B cell (primary cell): Measurements from ENCODE around the gene STK11. TPM values are rescaled to one million over a fixed set of nuclear protein-coding genes. Genes with fewer than 3 reads are reported as not detected.

ENCODE experiments used
- ATAC-seq: fragments of 200-7000 bp; cut with Tn5 transposase; one replicate; pipeline ENCODE4 v1.10.0; 2021; ENCODE audit warnings: low read depth, mild to moderate bottlenecking, moderate number of reproducible peaks, moderate library complexity
- CTCF ChIA-PET: fragments of 350-600 bp; sonication (Branson Sonifier 250); formaldehyde crosslinking; loops from one replicate; lab custom pipeline; 2021; ENCODE audit warnings: antibody characterized with exemption, inconsistent platforms; lab: Charles Lee
- POLR2A ChIA-PET: fragments of 350-600 bp; sonication (Branson Sonifier 250); formaldehyde crosslinking; loops from one replicate; lab custom pipeline; 2021; ENCODE audit warnings: antibody characterized with exemption; lab: Charles Lee
- DNase-seq: peaks from one replicate; pipeline ENCODE4 v3.0.0; 2013
- H2AFZ ChIP-seq: 2 replicates; pipeline ENCODE4 v1.6.1; 2012; ENCODE audit warnings: mild to moderate bottlenecking, low read depth, low read length; ENCODE audit not compliant: insufficient read depth, poor library complexity, severe bottlenecking
- H3K27ac ChIP-seq, 2 donors: 1 replicate in 1 of 2; 2 replicates in 1 of 2; pipeline ENCODE4 v1.5.1; 2012 to 2013; ENCODE audit warnings: low read length in 2 of 2, mild to moderate bottlenecking in 2 of 2, moderate library complexity in 1 of 2
- H3K27me3 ChIP-seq, 4 experiments: fragments of 200-600 bp in 1 of 4; sonication (generic) in 1 of 4; replicated peaks in 1 of 4; 1 replicate in 2 of 4; 2 replicates in 2 of 4; pipeline versions ENCODE4 v1.6.1 to v1.7.0; 2013 to 2016; ENCODE audit warnings: low read length in 3 of 4, mild to moderate bottlenecking in 2 of 4, mixed read lengths in 1 of 4, moderate library complexity in 1 of 4; ENCODE audit not compliant: insufficient read depth in 4 of 4, control insufficient read depth in 3 of 4; ENCODE audit errors: control extremely low read depth in 1 of 4
- H3K36me3 ChIP-seq, 2 experiments: replicated peaks in 1 of 2; 1 replicate in 1 of 2; 2 replicates in 1 of 2; pipeline versions ENCODE4 v1.6.1 to v1.7.1; 2013; ENCODE audit warnings: low read length in 1 of 2; ENCODE audit not compliant: insufficient read depth in 2 of 2, control insufficient read depth in 1 of 2; ENCODE audit errors: control extremely low read depth in 1 of 2, extremely low read depth in 1 of 2
- H3K4me1 ChIP-seq, 2 donors: fragments of 200-600 bp in 1 of 2; sonication (generic) in 1 of 2; 1 replicate in 1 of 2; 2 replicates in 1 of 2; pipeline versions ENCODE4 v1.5.1 to v1.6.1; 2013 to 2017; ENCODE audit warnings: low read length in 2 of 2; ENCODE audit not compliant: control insufficient read depth in 2 of 2, insufficient read depth in 2 of 2
- H3K4me2 ChIP-seq: replicated peaks from 2 replicates; pipeline ENCODE3; 2012; ENCODE audit warnings: mild to moderate bottlenecking, low read depth, low read length; ENCODE audit not compliant: poor library complexity, severe bottlenecking
- H3K4me3 ChIP-seq, 5 experiments: fragments of 200-600 bp in 1 of 5; sonication (generic) in 1 of 5; 1 replicate in 3 of 5; 2 replicates in 2 of 5; pipeline versions ENCODE4 v1.5.1 to v1.7.0; 2011 to 2016; ENCODE audit warnings: low read length in 4 of 5, mild to moderate bottlenecking in 4 of 5, low read depth in 2 of 5, control low read depth in 1 of 5, moderate library complexity in 1 of 5; ENCODE audit not compliant: insufficient read depth in 1 of 5; ENCODE audit errors: control extremely low read depth in 1 of 5, extremely low read depth in 1 of 5
- H3K79me2 ChIP-seq: fragments of 200-600 bp; sonication (generic); one replicate; pipeline ENCODE4 v1.6.0; 2016; ENCODE audit warnings: low read length; ENCODE audit not compliant: control insufficient read depth, insufficient read depth
- H3K9ac ChIP-seq: fragments of 200-600 bp; sonication (generic); 2 replicates; pipeline ENCODE4 v1.6.1; 2017; ENCODE audit warnings: mild to moderate bottlenecking, low read length, moderate library complexity
- H3K9me3 ChIP-seq, 3 donors: one replicate each; pipeline versions ENCODE4 v1.6.1 to v1.7.1; 2013; ENCODE audit warnings: low read length in 2 of 3; ENCODE audit not compliant: control insufficient read depth in 2 of 3, insufficient read depth in 1 of 3; ENCODE audit errors: control extremely low read depth in 1 of 3
- H4K20me1 ChIP-seq: 2 replicates; pipeline ENCODE4 v1.6.0; 2012; ENCODE audit warnings: mild to moderate bottlenecking, low read length; ENCODE audit not compliant: insufficient read depth, control insufficient read depth, poor library complexity, severe bottlenecking
- H3K27ac Mint-ChIP-seq: one replicate; pipeline ENCODE4 v1.8.0; 2021; ENCODE audit warnings: mixed read lengths
- H3K27me3 Mint-ChIP-seq: one replicate; pipeline ENCODE4 v1.8.0; 2021; ENCODE audit warnings: mixed read lengths
- H3K4me1 Mint-ChIP-seq: one replicate; pipeline ENCODE4 v1.8.0; 2021; ENCODE audit warnings: mixed read lengths
- H3K4me3 Mint-ChIP-seq: one replicate; pipeline ENCODE4 v1.8.0; 2021; ENCODE audit warnings: mixed read lengths
- H3K9me3 Mint-ChIP-seq: one replicate; pipeline ENCODE4 v1.8.0; 2022; ENCODE audit warnings: mixed read lengths; ENCODE audit not compliant: insufficient read depth
- EZH2 ChIP-seq: IDR thresholded peaks from 2 replicates; pipeline ENCODE4 v1.6.1; 2012; ENCODE audit warnings: borderline replicate concordance, low read depth, mild to moderate bottlenecking, moderate library complexity, low read length; ENCODE audit not compliant: insufficient read depth, poor library complexity, severe bottlenecking
- WGBS: methylation state at CpG from one replicate; pipeline ENCODE4 v1.1.5; 2013; ENCODE audit warnings: missing lambda C conversion rate; ENCODE audit not compliant: insufficient coverage; 5-methylcytosine and 5-hydroxymethylcytosine counted together
- intact Hi-C: fragments of 100-400 bp; cut with micrococcal nuclease; formaldehyde crosslinking; loops from one replicate; pipeline ENCODE4 v1.10.0; 2022
- polyA plus RNA-seq: library from polyadenylated mRNA; depleted of rRNA; stranded (reverse); fragments of >200 nt; gene quantifications from 2 replicates; pipeline ENCODE4 v1.2.3, GENCODE V29; 2012
- total RNA-seq, 2 donors: library from RNA; stranded (reverse); fragments of 120-200 nt in 1 of 2; gene quantifications; 1 replicate in 1 of 2; 2 replicates in 1 of 2; pipeline versions ENCODE4 v1.2.3 to v1.2.4, GENCODE V29; 2013 to 2022
- TF ChIP-seq, protein P1 (sequence below): fragments of 200-600 bp; IDR thresholded peaks from one replicate; pipeline ENCODE4 v1.8.0; 2022; ENCODE audit warnings: antibody characterized with exemption, mild to moderate bottlenecking

STK11 gene
- total and polyA plus RNA-seq, 2 donors (not counting 1 experiment from before 2014, with no cell fraction given): 87.9 to 89.9 TPM

DNA sequence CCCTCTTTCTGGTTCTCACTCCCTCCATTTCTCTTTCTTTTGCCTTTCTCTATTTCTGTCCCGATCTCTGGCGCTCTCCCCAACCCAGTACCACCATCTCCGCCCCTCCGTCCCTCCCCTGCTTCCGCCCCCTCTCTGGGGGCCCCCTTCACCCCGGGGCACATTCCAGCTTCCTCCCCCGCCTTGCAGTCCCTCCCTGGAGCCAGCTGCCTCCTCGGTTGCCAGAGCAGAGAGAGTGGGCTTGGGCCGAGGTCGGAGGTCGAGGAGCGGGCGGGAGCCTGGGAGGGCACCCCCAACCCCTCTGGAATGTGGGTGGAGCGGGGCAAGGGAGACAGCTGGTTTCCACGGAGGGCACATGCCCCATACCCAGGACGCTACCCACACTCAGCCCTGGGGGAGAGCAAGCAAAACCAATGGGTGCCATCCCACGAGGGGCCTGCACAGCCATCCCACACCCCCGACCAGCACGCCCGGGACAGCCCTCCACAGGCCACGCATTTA is 57.1 kb downstream of the STK11 start:
- Histone ChIP-seq H4K20me1 (peaks cover 16% of the 10 kb centered on the region), H3K4me1 (peaks cover 74 to 91% of the 10 kb centered on the region in 2 donors), H3K4me2 (peak overlapping the region; percentile 99), H3K27ac (peak overlapping the region; percentile 96 to 99), H3K9me3 (no peaks in the 10 kb centered on the region), H2AFZ (no peak overlapping the region), H3K4me3 (peak overlapping the region in 4 of 5 experiments; percentile 81 to 95 (median 84)), H3K79me2 (peaks cover 29% of the 10 kb centered on the region), H3K27me3 (no peaks in the 10 kb centered on the region), H3K9ac (peak overlapping the region; percentile 98), H3K36me3 (peaks cover 0 to 5% of the 10 kb centered on the region in 2 experiments)
- ChIA-PET POLR2A (interaction anchor here (0.6 to 11.0 kb wide), 6 partner anchors 6 to 916 kb away, joined by 5 to 402 read pairs (median 22); partner anchors contain the start of genes ATP5F1D and MIDN), CTCF (interaction anchor here (7.6 to 10.0 kb wide), 2 partner anchors 9 to 19 kb away, joined by 113 to 658 read pairs; partner anchors contain the start of gene ATP5F1D)
- H3K27me3 Mint-ChIP-seq: no peaks in the 10 kb centered on the region
- DNase-seq: no peak
- H3K27ac Mint-ChIP-seq: peak overlapping the region; percentile 100
- H3K4me1 Mint-ChIP-seq: peaks cover 80% of the 10 kb centered on the region
- WGBS: 25% methylated on average over 12 of the region's 21 CpGs
- intact Hi-C loops: loop anchor here (5.0 kb wide), 1 partner anchor 355 kb away; no protein-coding TSS in a partner anchor
- no peak for ATAC-seq
- no peak for TF ChIP-seq EZH2
- TF ChIP-seq, protein P1, sequence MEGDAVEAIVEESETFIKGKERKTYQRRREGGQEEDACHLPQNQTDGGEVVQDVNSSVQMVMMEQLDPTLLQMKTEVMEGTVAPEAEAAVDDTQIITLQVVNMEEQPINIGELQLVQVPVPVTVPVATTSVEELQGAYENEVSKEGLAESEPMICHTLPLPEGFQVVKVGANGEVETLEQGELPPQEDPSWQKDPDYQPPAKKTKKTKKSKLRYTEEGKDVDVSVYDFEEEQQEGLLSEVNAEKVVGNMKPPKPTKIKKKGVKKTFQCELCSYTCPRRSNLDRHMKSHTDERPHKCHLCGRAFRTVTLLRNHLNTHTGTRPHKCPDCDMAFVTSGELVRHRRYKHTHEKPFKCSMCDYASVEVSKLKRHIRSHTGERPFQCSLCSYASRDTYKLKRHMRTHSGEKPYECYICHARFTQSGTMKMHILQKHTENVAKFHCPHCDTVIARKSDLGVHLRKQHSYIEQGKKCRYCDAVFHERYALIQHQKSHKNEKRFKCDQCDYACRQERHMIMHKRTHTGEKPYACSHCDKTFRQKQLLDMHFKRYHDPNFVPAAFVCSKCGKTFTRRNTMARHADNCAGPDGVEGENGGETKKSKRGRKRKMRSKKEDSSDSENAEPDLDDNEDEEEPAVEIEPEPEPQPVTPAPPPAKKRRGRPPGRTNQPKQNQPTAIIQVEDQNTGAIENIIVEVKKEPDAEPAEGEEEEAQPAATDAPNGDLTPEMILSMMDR: no peak
- H3K4me3 Mint-ChIP-seq: peak overlapping the region; percentile 97
- no peaks in the 10 kb centered on the region for H3K9me3 Mint-ChIP-seq

DNA sequence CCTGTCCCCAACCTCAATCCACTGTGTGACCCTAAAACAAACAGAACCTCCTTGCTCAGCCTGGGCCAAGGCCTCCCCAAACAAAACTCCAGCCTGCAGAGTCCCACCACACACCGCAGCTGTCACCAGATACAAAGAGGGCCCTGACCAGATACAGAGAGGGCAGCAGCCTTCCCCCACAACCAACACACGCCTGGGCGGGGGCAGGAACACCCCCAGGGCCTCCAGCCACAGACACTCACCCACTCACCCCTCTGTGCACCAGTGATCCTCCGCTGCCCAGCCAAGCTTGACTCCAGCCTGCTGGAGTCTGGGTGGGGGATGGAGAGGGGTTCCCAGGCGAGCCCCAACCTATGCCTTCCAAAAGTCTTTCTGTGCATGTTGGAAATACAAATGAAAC is 57.6 kb downstream of the STK11 start:
- Histone ChIP-seq H4K20me1 (peaks cover 16% of the 10 kb centered on the region), H3K36me3 (peaks cover 0 to 2% of the 10 kb centered on the region in 2 experiments), H3K27ac (peak overlapping the region; percentile 96 to 99), H2AFZ (no peak overlapping the region), H3K79me2 (peaks cover 29% of the 10 kb centered on the region), H3K4me2 (peak overlapping the region; percentile 99), H3K27me3 (no peaks in the 10 kb centered on the region), H3K9me3 (no peaks in the 10 kb centered on the region), H3K9ac (peak overlapping the region; percentile 98), H3K4me3 (peak overlapping the region in 4 of 5 experiments; percentile 81 to 95 (median 84)), H3K4me1 (peaks cover 74 to 91% of the 10 kb centered on the region in 2 donors)
- ATAC-seq (no peak), DNase-seq (peak; percentile 72)
- ChIA-PET POLR2A (interaction anchor here (0.6 to 11.0 kb wide), 6 partner anchors 7 to 915 kb away, joined by 5 to 402 read pairs (median 22); partner anchors contain the start of genes ATP5F1D and MIDN), CTCF (interaction anchor here (7.6 to 10.0 kb wide), 2 partner anchors 9 to 19 kb away, joined by 113 to 658 read pairs; partner anchors contain the start of gene ATP5F1D)
- intact Hi-C loops: loop anchor here (5.0 kb wide), 1 partner anchor 356 kb away; no protein-coding TSS in a partner anchor
- peak overlapping the region; percentile 100 for H3K27ac Mint-ChIP-seq
- no peak for TF ChIP-seq EZH2
- TF ChIP-seq, protein P1: no peak
- WGBS: 6% methylated on average over 3 of the region's 5 CpGs
- no peaks in the 10 kb centered on the region for H3K27me3 Mint-ChIP-seq
- peaks cover 79% of the 10 kb centered on the region for H3K4me1 Mint-ChIP-seq
- peak overlapping the region; percentile 97 for H3K4me3 Mint-ChIP-seq
- H3K9me3 Mint-ChIP-seq: no peaks in the 10 kb centered on the region
